Measurements from ENCODE around the gene ATP1B2. TPM values are rescaled to one million over a fixed set of nuclear protein-coding genes. Genes with fewer than 3 reads are reported as not detected.

The ATP1B2 gene
- total and polyA plus RNA-seq, 9 of the 15 experiments (the other 6 are each of a cell fraction or from before 2014, with no cell fraction given), result 0.23 to 6.0 (median 0.99) TPM

DNA sequence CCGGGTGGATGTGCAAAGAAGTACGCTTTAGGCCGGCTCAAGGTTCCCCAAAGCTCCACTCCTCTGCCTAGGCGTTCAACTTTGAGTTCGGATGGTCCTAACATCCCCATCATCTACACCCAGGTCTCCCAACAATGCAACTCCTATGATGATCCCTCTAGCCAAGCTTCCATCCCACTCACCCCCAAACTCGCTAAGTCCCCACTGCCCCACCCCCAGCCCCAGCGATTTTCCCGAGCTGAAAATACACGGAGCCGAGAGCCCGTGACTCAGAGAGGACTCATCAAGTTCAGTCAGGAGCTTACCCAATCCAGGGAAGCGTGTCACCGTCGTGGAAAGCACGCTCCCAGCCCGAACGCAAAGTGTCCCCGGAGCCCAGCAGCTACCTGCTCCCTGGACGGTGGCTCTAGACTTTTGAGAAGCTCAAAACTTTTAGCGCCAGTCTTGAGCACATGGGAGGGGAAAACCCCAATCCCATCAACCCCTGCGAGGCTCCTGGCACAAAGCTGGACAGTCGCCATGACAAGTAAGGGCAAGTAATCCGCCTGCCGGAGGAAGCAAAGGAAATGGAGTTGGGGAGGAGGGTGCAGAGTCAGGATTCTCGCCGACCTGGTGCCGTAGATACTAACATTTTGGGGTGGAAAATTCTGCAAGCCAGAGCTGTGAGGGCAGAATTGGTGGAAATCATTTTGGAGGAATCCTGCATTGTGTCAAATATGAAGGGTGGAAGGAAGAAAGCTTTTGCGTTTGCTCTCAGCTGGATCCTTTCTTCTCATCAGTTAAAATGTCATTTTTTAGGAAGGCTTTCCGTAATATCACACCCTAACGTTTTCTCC, 36.6 kb downstream of the ATP1B2 start, which contains the start of gene TP53 (continued):
- TF ChIP-seq SMAD2 (IDR thresholded peaks at IDR 0.05; ENCODE audit: low read depth, low read length), result no peak
- TF ChIP-seq, protein P1, sequence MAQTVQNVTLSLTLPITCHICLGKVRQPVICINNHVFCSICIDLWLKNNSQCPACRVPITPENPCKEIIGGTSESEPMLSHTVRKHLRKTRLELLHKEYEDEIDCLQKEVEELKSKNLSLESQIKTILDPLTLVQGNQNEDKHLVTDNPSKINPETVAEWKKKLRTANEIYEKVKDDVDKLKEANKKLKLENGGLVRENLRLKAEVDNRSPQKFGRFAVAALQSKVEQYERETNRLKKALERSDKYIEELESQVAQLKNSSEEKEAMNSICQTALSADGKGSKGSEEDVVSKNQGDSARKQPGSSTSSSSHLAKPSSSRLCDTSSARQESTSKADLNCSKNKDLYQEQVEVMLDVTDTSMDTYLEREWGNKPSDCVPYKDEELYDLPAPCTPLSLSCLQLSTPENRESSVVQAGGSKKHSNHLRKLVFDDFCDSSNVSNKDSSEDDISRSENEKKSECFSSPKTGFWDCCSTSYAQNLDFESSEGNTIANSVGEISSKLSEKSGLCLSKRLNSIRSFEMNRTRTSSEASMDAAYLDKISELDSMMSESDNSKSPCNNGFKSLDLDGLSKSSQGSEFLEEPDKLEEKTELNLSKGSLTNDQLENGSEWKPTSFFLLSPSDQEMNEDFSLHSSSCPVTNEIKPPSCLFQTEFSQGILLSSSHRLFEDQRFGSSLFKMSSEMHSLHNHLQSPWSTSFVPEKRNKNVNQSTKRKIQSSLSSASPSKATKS (CRISPR knock-in tag; IDR thresholded peaks at IDR 0.05), result no peak
- TF ChIP-seq CBX8 (IDR thresholded peaks at IDR 0.05; ENCODE audit: borderline replicate concordance, extremely low read depth, low read depth, low read length, poor library complexity, severe bottlenecking), result no peak
- TF ChIP-seq MXI1 (IDR thresholded peaks at IDR 0.05; ENCODE audit: low read depth, low read length), result peak; percentile 68; the same call in 1 of the 2 replicates
- no peak for TF ChIP-seq DIDO1 (tag; IDR thresholded peaks at IDR 0.05; ENCODE audit: low read depth)
- TF ChIP-seq MIER1 (IDR thresholded peaks at IDR 0.05; ENCODE audit: low read depth), result no peak
- TF ChIP-seq, protein P2, sequence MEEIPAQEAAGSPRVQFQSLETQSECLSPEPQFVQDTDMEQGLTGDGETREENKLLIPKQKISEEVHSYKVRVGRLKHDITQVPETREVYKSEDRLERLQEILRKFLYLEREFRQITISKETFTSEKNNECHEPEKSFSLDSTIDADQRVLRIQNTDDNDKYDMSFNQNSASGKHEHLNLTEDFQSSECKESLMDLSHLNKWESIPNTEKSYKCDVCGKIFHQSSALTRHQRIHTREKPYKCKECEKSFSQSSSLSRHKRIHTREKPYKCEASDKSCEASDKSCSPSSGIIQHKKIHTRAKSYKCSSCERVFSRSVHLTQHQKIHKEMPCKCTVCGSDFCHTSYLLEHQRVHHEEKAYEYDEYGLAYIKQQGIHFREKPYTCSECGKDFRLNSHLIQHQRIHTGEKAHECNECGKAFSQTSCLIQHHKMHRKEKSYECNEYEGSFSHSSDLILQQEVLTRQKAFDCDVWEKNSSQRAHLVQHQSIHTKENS (CRISPR knock-in tag; IDR thresholded peaks at IDR 0.05), result no peak
- TF ChIP-seq PTBP1 (IDR thresholded peaks at IDR 0.05; ENCODE audit: low read depth, low read length), result no peak
- TF ChIP-seq, protein P3, sequence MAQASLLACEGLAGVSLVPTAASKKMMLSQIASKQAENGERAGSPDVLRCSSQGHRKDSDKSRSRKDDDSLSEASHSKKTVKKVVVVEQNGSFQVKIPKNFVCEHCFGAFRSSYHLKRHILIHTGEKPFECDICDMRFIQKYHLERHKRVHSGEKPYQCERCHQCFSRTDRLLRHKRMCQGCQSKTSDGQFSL (CRISPR knock-in tag; IDR thresholded peaks at IDR 0.05), result no peak
- TF ChIP-seq, protein P3 (tag; IDR thresholded peaks at IDR 0.05), result 0 out of 4 replicates have a peak, but pooled peaks of 1 of the 2 experiments have one; percentile 12
- TF ChIP-seq IFI16 (CRISPR knock-in tag; IDR thresholded peaks at IDR 0.05), result no peak
- TF ChIP-seq SRSF1 (IDR thresholded peaks at IDR 0.05; ENCODE audit: low read depth, low read length), result no peak
- no peak for TF ChIP-seq NFE2L1 (tag; IDR thresholded peaks at IDR 0.05; ENCODE audit: borderline replicate concordance, low read depth)
- no peak for TF ChIP-seq KAT8 (IDR thresholded peaks at IDR 0.05; ENCODE audit: low read depth)
- TF ChIP-seq, protein P4, sequence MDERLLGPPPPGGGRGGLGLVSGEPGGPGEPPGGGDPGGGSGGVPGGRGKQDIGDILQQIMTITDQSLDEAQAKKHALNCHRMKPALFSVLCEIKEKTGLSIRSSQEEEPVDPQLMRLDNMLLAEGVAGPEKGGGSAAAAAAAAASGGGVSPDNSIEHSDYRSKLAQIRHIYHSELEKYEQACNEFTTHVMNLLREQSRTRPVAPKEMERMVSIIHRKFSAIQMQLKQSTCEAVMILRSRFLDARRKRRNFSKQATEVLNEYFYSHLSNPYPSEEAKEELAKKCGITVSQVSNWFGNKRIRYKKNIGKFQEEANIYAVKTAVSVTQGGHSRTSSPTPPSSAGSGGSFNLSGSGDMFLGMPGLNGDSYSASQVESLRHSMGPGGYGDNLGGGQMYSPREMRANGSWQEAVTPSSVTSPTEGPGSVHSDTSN (CRISPR knock-in tag; IDR thresholded peaks at IDR 0.05; ENCODE audit: low read depth), result no peak
- TF ChIP-seq, protein P4 (tag; conservative IDR thresholded peaks at IDR 0.05; ENCODE audit: low read depth), result no peak
- no peak for TF ChIP-seq SAFB2 (IDR thresholded peaks at IDR 0.05; ENCODE audit: borderline replicate concordance, low read depth, low read length, severe bottlenecking)
- TF ChIP-seq CEBPG (CRISPR knock-in tag; IDR thresholded peaks at IDR 0.05), result no peak
- no peak for TF ChIP-seq CEBPG (tag; conservative IDR thresholded peaks at IDR 0.05 in 1 of 2, IDR thresholded peaks at IDR 0.05 in 1 of 2)
- TF ChIP-seq DMBX1 (CRISPR knock-in tag; IDR thresholded peaks at IDR 0.05; ENCODE audit: borderline replicate concordance), result no peak
